Fibroblast of mammary gland (primary cell): ENCODE data around the gene ALOX15B.
A peak's percentile ranks its signal among the peaks of the same experiment; 100 is the strongest.

ENCODE experiments used
- DNase-seq: peaks from one replicate; pipeline ENCODE4 v3.0.0-alpha.2; 2010; ENCODE audit warnings: low read depth
- H3K4me3 ChIP-seq: 2 replicates; pipeline ENCODE4 v1.5.1; 2011; ENCODE audit warnings: low read depth, mild to moderate bottlenecking, low read length, moderate library complexity; ENCODE audit not compliant: control insufficient read depth
- TF ChIP-seq, protein P1 (sequence below): conservative IDR thresholded peaks from 2 replicates; pipeline ENCODE4 v1.5.1; 2011; ENCODE audit warnings: low read depth, low read length, inconsistent platforms; ENCODE audit not compliant: control insufficient read depth, insufficient read depth

The ALOX15B gene

DNA sequence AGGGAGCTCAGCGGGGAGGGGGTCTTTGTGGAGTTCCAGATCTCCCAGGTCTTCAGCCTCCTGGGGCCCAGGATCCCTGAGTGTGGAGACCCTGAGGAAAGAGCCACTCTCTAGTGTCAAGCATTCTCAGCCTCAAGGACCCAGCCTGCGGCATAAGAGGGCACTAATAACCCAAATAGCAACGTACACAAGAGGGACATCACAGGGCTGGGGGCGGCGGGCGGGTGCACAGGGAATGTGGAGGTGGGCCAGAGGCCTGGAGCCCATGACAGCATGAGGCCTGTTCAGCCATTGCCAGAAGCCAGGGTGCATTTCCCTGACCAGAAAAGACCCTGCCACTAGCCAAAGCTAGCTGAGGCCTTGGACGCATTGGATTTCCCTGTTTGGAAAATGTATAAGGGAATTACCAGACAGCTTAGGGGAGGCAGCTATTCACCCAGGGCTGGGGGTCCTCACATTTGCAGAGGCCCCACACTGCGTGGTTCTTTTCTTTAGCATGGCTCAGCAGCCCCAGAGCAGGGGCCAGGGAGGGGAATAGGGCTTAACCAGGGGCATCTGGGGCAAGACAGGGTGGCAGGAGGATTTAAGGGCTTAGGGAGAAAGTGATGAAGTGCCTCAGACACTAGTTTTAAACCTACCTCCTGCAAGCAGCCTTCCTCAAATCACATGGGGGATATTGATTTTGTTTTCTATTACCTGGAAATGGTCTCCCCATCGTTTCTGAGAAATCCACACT, 13.5 kb upstream of the ALOX15B start:
- TF ChIP-seq, protein P1, sequence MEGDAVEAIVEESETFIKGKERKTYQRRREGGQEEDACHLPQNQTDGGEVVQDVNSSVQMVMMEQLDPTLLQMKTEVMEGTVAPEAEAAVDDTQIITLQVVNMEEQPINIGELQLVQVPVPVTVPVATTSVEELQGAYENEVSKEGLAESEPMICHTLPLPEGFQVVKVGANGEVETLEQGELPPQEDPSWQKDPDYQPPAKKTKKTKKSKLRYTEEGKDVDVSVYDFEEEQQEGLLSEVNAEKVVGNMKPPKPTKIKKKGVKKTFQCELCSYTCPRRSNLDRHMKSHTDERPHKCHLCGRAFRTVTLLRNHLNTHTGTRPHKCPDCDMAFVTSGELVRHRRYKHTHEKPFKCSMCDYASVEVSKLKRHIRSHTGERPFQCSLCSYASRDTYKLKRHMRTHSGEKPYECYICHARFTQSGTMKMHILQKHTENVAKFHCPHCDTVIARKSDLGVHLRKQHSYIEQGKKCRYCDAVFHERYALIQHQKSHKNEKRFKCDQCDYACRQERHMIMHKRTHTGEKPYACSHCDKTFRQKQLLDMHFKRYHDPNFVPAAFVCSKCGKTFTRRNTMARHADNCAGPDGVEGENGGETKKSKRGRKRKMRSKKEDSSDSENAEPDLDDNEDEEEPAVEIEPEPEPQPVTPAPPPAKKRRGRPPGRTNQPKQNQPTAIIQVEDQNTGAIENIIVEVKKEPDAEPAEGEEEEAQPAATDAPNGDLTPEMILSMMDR: no peak
- no peak overlapping the region for H3K4me3 ChIP-seq
- DNase-seq: no peak

DNA sequence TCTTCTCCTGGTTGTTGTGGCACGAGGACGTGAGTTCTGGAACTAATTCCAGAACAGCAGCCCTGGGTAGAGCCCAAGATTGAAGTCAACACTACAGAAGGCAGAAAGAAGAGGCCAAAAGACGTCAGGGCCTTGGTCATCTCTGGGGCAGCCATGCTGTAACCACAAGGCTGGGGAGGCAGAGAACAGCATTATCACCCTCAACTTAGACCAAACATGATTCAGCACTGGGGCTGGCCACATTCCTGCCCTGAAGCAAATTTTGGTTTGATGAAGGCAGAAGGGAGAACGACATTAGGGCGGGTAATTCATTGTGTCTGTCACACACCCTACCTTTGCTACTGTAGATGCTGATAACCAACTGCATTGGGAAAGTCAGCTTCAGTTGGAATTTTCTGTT, 9.7 kb upstream of the ALOX15B start:
- TF ChIP-seq, protein P1: no peak
- DNase-seq: peak; percentile 60
- H3K4me3 ChIP-seq: no peak overlapping the region

DNA sequence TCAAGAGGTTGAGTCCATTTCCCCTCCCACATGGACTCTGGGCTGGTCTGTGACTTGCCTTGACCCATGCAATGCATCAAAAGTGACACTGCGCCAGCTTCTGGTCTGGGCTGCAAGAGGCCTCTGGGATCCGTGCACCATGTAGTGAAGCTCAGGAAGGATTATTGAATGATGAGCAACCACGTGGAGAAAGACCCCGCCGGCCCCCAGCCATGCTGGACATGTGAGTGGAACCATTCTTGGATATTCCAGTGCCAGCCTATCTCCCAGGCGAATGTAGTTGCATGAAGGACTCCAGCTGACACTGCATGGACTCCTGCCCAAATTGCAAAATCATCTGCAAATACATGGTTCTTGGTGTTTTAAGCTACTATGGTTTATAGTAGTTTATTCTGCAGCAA, 7.6 kb upstream of the ALOX15B start:
- H3K4me3 ChIP-seq: no peak overlapping the region
- no peak for DNase-seq
- TF ChIP-seq, protein P1: no peak

DNA sequence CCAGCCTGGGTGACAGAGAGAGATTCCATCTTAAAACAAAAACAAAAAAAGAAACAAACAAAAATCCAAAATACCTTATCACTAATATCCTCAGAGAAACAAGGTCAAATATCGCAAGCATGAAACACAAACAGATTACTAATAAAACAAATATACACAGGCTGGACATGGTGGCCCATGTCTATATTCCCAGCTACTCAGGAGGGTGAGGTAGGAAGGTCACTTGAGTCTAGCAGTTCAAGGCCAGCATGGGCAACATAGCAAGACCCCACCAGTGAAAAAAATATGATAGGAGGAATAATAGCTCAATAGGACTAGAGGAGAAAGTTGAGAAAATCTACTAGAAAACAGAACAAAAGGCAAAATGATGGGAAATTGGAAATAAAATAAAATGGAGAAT, 6.9 kb upstream of the ALOX15B start:
- no peak for DNase-seq
- TF ChIP-seq, protein P1: no peak
- no peak overlapping the region for H3K4me3 ChIP-seq

DNA sequence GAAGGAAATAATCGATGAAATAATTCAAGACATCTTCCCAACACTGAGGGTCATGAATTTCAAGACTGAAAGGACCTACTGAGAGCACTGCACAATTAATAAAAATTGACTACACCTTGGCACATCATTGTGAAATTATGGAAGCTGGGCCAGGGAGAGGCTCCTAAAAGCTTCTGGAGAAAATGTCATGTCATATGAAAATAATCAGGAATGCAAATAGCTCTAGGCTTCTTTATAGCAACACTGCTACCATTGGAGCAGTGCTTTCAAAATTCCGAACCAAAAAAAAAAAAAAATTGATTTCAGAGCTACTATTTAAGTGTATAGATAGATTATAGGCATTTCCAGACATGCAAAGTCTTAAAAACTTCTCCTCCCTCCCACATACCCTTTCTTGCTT, 6.4 kb upstream of the ALOX15B start:
- TF ChIP-seq, protein P1: no peak
- no peak for DNase-seq
- no peak overlapping the region for H3K4me3 ChIP-seq

DNA sequence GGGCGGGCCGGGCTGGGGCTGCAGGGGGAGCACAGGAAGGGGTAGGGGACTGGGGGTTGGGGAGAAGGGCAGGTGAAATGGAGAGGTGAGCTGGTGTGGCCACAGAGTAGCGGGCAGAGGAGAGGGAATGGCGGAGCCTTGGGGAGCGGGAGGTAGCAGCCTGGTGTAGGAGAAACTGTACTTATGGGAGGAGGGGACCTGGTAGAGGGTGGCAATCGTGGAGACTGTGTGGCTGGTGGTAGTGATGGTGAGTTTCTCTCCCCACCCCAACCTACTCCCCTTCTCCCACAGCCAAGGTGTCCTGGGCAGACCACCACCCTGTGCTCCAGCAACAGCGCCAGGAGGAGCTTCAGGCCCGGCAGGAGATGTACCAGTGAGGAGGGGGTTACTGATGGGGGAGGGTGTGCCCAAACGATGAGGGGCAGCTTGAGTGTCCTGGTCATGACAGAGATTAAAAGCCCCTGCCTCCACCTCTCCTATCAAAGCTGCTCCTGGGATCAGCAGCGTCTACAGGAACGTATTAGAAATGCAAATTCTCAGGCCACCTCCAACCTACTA, 831 bp downstream of the ALOX15B start:
- TF ChIP-seq, protein P1: no peak
- no peak for DNase-seq
- no peak overlapping the region for H3K4me3 ChIP-seq
